Endothelial cell of umbilical vein (primary cell): Measurements from ENCODE around the gene WTAP. TPM values are rescaled to one million over a fixed set of nuclear protein-coding genes. Genes with fewer than 3 reads are reported as not detected.

Experiments
- BruUV-seq: library from RNA; stranded (reverse); fragments of 400-500 nt; replicated peaks from 2 replicates; lab custom pipeline; 2021; lab: Mats Ljungman, UMichigan
- CTCF ChIA-PET: fragments of 300-600, 350-600 bp; sonication (Branson Sonifier 250); formaldehyde crosslinking; loops from one replicate; lab custom pipeline; 2021; ENCODE audit warnings: antibody characterized with exemption, inconsistent platforms; lab: Charles Lee
- POLR2A ChIA-PET: fragments of 300-600, 350-600 bp; sonication (Branson Sonifier 250); formaldehyde crosslinking; loops from one replicate; lab custom pipeline; 2021; ENCODE audit warnings: antibody characterized with exemption, inconsistent platforms; lab: Charles Lee
- DNase-seq: peaks from one replicate; pipeline ENCODE4 v3.0.0-alpha.2; 2011; ENCODE audit warnings: low read depth, low spot score
- FAIRE-seq: peaks from 2 replicates; lab custom pipeline; 2011; peaks lifted over from hg19 to GRCh38; lab: Jason Lieb, UNC
- H2AFZ ChIP-seq: 2 replicates; pipeline ENCODE4 v1.6.0; 2012; ENCODE audit warnings: low read depth, low read length, control low read depth, inconsistent platforms
- H3K27ac ChIP-seq: 2 replicates; pipeline ENCODE4 v1.5.1; 2011; ENCODE audit warnings: low read depth, mild to moderate bottlenecking, control low read depth, low read length, moderate library complexity; ENCODE audit not compliant: insufficient read depth
- H3K27me3 ChIP-seq, 2 experiments: 2 replicates each; pipeline versions ENCODE4 v1.6.0 to v1.6.1; 2011; ENCODE audit warnings: low read length in 2 of 2, mixed read lengths in 1 of 2; ENCODE audit not compliant: control insufficient read depth in 2 of 2, insufficient read depth in 2 of 2
- H3K36me3 ChIP-seq, 2 experiments: 2 replicates in 1 of 2; 3 replicates in 1 of 2; pipeline ENCODE4 v1.5.1; 2011; ENCODE audit warnings: low read length in 2 of 2, mild to moderate bottlenecking in 1 of 2, moderate library complexity in 1 of 2; ENCODE audit not compliant: control insufficient read depth in 2 of 2, insufficient read depth in 2 of 2; ENCODE audit errors: extremely low read depth in 1 of 2
- H3K4me1 ChIP-seq: 3 replicates; pipeline ENCODE4 v1.5.1; 2011; ENCODE audit warnings: mild to moderate bottlenecking, low read length; ENCODE audit not compliant: control insufficient read depth, insufficient read depth; ENCODE audit errors: extremely low read depth
- H3K4me2 ChIP-seq: 2 replicates; pipeline ENCODE4 v1.6.1; 2011; ENCODE audit warnings: low read length, control low read depth, mixed read lengths; ENCODE audit not compliant: insufficient read depth
- H3K4me3 ChIP-seq, 3 experiments: fragments of 200-600 bp in 1 of 3; sonication (generic), shearing (Covaris generic) in 1 of 3; replicated peaks in 1 of 3; 2 replicates each; pipeline ENCODE4 v1.5.1; 2011 to 2016; ENCODE audit warnings: control low read depth in 3 of 3, low read length in 3 of 3, mild to moderate bottlenecking in 2 of 3, inconsistent platforms in 1 of 3, low read depth in 1 of 3, moderate library complexity in 1 of 3; ENCODE audit not compliant: insufficient read depth in 1 of 3
- H3K79me2 ChIP-seq: 2 replicates; pipeline ENCODE4 v1.6.0; 2012; ENCODE audit warnings: low read length, inconsistent platforms; ENCODE audit not compliant: control insufficient read depth, insufficient read depth
- H3K9ac ChIP-seq: replicated peaks from 2 replicates; pipeline ENCODE3; 2011; ENCODE audit warnings: low read length, control low read depth; ENCODE audit not compliant: insufficient read depth; ENCODE audit errors: extremely low read depth
- H3K9me1 ChIP-seq: replicated peaks from 3 replicates; pipeline ENCODE4 v1.6.0; 2011; ENCODE audit warnings: mild to moderate bottlenecking, low read length; ENCODE audit not compliant: control insufficient read depth, insufficient read depth; ENCODE audit errors: extremely low read depth
- H3K9me3 ChIP-seq: replicated peaks from 2 replicates; pipeline ENCODE4 v1.5.1; 2012; ENCODE audit warnings: low read length, inconsistent platforms; ENCODE audit not compliant: control insufficient read depth, insufficient read depth
- H4K20me1 ChIP-seq: replicated peaks from 2 replicates; pipeline ENCODE3; 2011; ENCODE audit warnings: mild to moderate bottlenecking, low read length; ENCODE audit not compliant: control insufficient read depth, insufficient read depth; ENCODE audit errors: extremely low read depth
- EZH2 ChIP-seq: IDR thresholded peaks from 2 replicates; pipeline ENCODE4 v1.6.1; 2012; ENCODE audit warnings: borderline replicate concordance, low read depth, mild to moderate bottlenecking, moderate library complexity, low read length, inconsistent platforms; ENCODE audit not compliant: severe bottlenecking
- FOS ChIP-seq: IDR thresholded peaks from 2 replicates; pipeline ENCODE4 v1.6.1; 2011; ENCODE audit warnings: mild to moderate bottlenecking, low read length, moderate library complexity, borderline replicate concordance; ENCODE audit not compliant: insufficient read depth
- GATA2 ChIP-seq: IDR thresholded peaks from 2 replicates; pipeline ENCODE4 v1.7.0; 2011; ENCODE audit warnings: low read depth, mild to moderate bottlenecking, moderate library complexity, mixed read lengths, low read length; ENCODE audit not compliant: insufficient read length, insufficient read depth
- JUN ChIP-seq: IDR thresholded peaks from 2 replicates; pipeline ENCODE4 v1.6.1; 2011; ENCODE audit warnings: borderline replicate concordance, low read depth; ENCODE audit not compliant: insufficient read length, insufficient read depth
- MAX ChIP-seq: IDR thresholded peaks from 2 replicates; pipeline ENCODE4 v1.6.1; 2011; ENCODE audit not compliant: insufficient read depth, insufficient read length
- MYC ChIP-seq: IDR thresholded peaks from one replicate; pipeline ENCODE4 v1.6.1; 2011; ENCODE audit warnings: mild to moderate bottlenecking, low read depth, low read length
- POLR2A ChIP-seq: IDR thresholded peaks from 2 replicates; pipeline ENCODE4 v1.6.1; 2012; ENCODE audit warnings: low read depth, mild to moderate bottlenecking, control low read depth, low read length
- POLR2AphosphoS5 ChIP-seq: IDR thresholded peaks from 2 replicates; pipeline ENCODE4 v1.6.1; 2012; ENCODE audit warnings: low read depth, mild to moderate bottlenecking, control low read depth, low read length, moderate library complexity; ENCODE audit not compliant: insufficient read depth
- dilution Hi-C: fragments of 300-500 bp; cut with MboI; formaldehyde crosslinking; loops from one replicate; pipeline ENCODE4 v1.15.0; 2019; ENCODE audit warnings: low sequenced_read_pairs; ENCODE audit not compliant: extremely low pct_ligation_motif_present
- intact Hi-C: fragments of 100-400 bp; cut with micrococcal nuclease; formaldehyde crosslinking; loops from one replicate; pipeline ENCODE4 v1.10.0; 2022
- polyA plus RNA-seq, 4 experiments: library from polyadenylated mRNA; depleted of rRNA in 3 of 4; stranded (reverse) in 3 of 4; unstranded in 1 of 4; fragments of >200 nt; gene quantifications; 2 replicates each; pipeline versions ENCODE4 v1.2.1 to v1.2.3, GENCODE V29; 2011 to 2012; ENCODE audit warnings: missing spikeins in 1 of 4
- total RNA-seq: library from RNA; stranded (reverse); gene quantifications from 2 replicates; pipeline ENCODE4 v1.2.3, GENCODE V29; 2021
- TF ChIP-seq, protein P1 (sequence below), 2 donors: IDR thresholded peaks; 1 replicate in 1 of 2; 2 replicates in 1 of 2; pipeline ENCODE4 v1.5.1; 2011; ENCODE audit warnings: low read length in 2 of 2, mild to moderate bottlenecking in 2 of 2, moderate library complexity in 2 of 2, control low read depth in 1 of 2, inconsistent platforms in 1 of 2, low read depth in 1 of 2; ENCODE audit not compliant: insufficient read depth in 1 of 2; ENCODE audit errors: extremely low read depth in 1 of 2

The WTAP gene
- total and polyA plus RNA-seq, 2 donors (not counting 3 experiments of a cell fraction or from before 2014, with no cell fraction given): 21.7 to 81.6 TPM

GRCh38 chr6:159682295-159682694 lies 45.0 kb upstream of the WTAP start:
- Histone ChIP-seq H3K9ac (no peak overlapping the region), H4K20me1 (no peaks in the 10 kb centered on the region), H2AFZ (no peak overlapping the region), H3K4me2 (no peak overlapping the region), H3K36me3 (peaks cover 0 to 3% of the 10 kb centered on the region in 2 experiments), H3K27me3 (no peaks in the 10 kb centered on the region), H3K4me3 (no peak overlapping the region), H3K27ac (no peak overlapping the region), H3K9me3 (no peaks in the 10 kb centered on the region), H3K79me2 (no peaks in the 10 kb centered on the region), H3K9me1 (no peaks in the 10 kb centered on the region), H3K4me1 (peaks cover 18% of the 10 kb centered on the region)
- no TSS peak for BruUV-seq
- no peak for DNase-seq
- TF ChIP-seq GATA2 (no peak), JUN (no peak), MYC (no peak), POLR2A (no peak), POLR2AphosphoS5 (no peak), MAX (no peak), FOS (no peak), EZH2 (no peak)
- TF ChIP-seq, protein P1, sequence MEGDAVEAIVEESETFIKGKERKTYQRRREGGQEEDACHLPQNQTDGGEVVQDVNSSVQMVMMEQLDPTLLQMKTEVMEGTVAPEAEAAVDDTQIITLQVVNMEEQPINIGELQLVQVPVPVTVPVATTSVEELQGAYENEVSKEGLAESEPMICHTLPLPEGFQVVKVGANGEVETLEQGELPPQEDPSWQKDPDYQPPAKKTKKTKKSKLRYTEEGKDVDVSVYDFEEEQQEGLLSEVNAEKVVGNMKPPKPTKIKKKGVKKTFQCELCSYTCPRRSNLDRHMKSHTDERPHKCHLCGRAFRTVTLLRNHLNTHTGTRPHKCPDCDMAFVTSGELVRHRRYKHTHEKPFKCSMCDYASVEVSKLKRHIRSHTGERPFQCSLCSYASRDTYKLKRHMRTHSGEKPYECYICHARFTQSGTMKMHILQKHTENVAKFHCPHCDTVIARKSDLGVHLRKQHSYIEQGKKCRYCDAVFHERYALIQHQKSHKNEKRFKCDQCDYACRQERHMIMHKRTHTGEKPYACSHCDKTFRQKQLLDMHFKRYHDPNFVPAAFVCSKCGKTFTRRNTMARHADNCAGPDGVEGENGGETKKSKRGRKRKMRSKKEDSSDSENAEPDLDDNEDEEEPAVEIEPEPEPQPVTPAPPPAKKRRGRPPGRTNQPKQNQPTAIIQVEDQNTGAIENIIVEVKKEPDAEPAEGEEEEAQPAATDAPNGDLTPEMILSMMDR (IDR thresholded peaks at IDR 0.05; ENCODE audit: extremely low read depth in 1 of 2, insufficient read depth in 1 of 2, low read depth in 1 of 2, low read length in 2 of 2): no peak
- ChIA-PET POLR2A (interaction anchor here (0.7 kb wide), 1 partner anchor 107 kb away, joined by 3 read pairs; the partner anchor contains the start of gene TCP1), CTCF (interaction anchor here (1.0 to 1.7 kb wide), 3 partner anchors 9 to 508 kb away, joined by 5 to 15 read pairs (median 5); no protein-coding TSS in a partner anchor)
- dilution Hi-C loops: no loop called here
- FAIRE-seq: no peak
- intact Hi-C loops: no loop called here
